ENCODE measurements around the gene MUC7.
"Not testable (repeated sequence)": the region's sequence is repeated elsewhere in the genome, so short reads cannot be mapped to it uniquely, and the experiment has no call there.

The MUC7 gene

GRCh38 chr4:70471897-70472296 is at the start of gene MUC7:
MUC7 (plus strand) TSS chr4:70472197; CDS start chr4:70474022, 1,825 bp downstream.
- DNase-seq (ENCODE audit: low read depth, low spot score), result no peak

GRCh38 chr4:70425306-70425705 is 46.7 kb upstream of the MUC7 start:
- no peak for DNase-seq (ENCODE audit: low read depth, low spot score)

- no peak for DNase-seq (ENCODE audit: low read depth, low spot score)
These were observed 45.2 kb upstream of the MUC7 start for GRCh38 chr4:70426789-70427188.

- DNase-seq (ENCODE audit: low read depth, low spot score), result no peak
These were observed 34.8 kb upstream of the MUC7 start for GRCh38 chr4:70437197-70437596.

- DNase-seq (ENCODE audit: low read depth, low spot score), result no peak
These were observed 29.5 kb upstream of the MUC7 start for GRCh38 chr4:70442474-70442873.

- no peak for DNase-seq (ENCODE audit: low read depth, low spot score)
These were observed 28.7 kb upstream of the MUC7 start for GRCh38 chr4:70443329-70443728.

GRCh38 chr4:70449220-70449619 is 22.8 kb upstream of the MUC7 start:
- DNase-seq (ENCODE audit: low read depth, low spot score), result no peak

GRCh38 chr4:70452946-70453345 is 19.1 kb upstream of the MUC7 start:
- no peak for DNase-seq (ENCODE audit: low read depth, low spot score)

GRCh38 chr4:70463335-70463734 is 8.7 kb upstream of the MUC7 start:
- no peak for DNase-seq (ENCODE audit: low read depth, low spot score)

GRCh38 chr4:70473679-70474078 is 1.7 kb downstream of the MUC7 start:
- DNase-seq (ENCODE audit: low read depth, low spot score), result no peak

- no peak for DNase-seq (ENCODE audit: low read depth, low spot score)
These were observed 16.8 kb downstream of the MUC7 start for GRCh38 chr4:70488748-70489147.

GRCh38 chr4:70496231-70496630 is 24.2 kb downstream of the MUC7 start:
- no peak for DNase-seq (ENCODE audit: low read depth, low spot score)

GRCh38 chr4:70501838-70502237 is 29.8 kb downstream of the MUC7 start:
- not testable (repeated sequence) for DNase-seq (ENCODE audit: low read depth, low spot score)

- no peak for DNase-seq (ENCODE audit: low read depth, low spot score)
These were observed 32.7 kb downstream of the MUC7 start for GRCh38 chr4:70504733-70505132.

GRCh38 chr4:70505151-70505748 is 33.3 kb downstream of the MUC7 start:
- no peak for DNase-seq (ENCODE audit: low read depth, low spot score)

- DNase-seq (ENCODE audit: low read depth, low spot score), result no peak
These were observed 36.8 kb downstream of the MUC7 start for GRCh38 chr4:70508801-70509200.

GRCh38 chr4:70511365-70511764 is 39.4 kb downstream of the MUC7 start:
- DNase-seq (ENCODE audit: low read depth, low spot score), result no peak

- no peak for DNase-seq (ENCODE audit: low read depth, low spot score)
These were observed 43.6 kb downstream of the MUC7 start for GRCh38 chr4:70515367-70516250.

- no peak for DNase-seq (ENCODE audit: low read depth, low spot score)
These were observed 46.3 kb downstream of the MUC7 start, which contains the start of gene AMTN for GRCh38 chr4:70518269-70518668. AMTN (plus strand) TSS chr4:70518569; CDS start chr4:70518778, 209 bp downstream.

- DNase-seq (ENCODE audit: low read depth, low spot score), result no peak
These were observed 46.7 kb downstream of the MUC7 start for GRCh38 chr4:70518716-70519115.

GRCh38 chr4:70522626-70523025 is 50.6 kb downstream of the MUC7 start:
- no peak for DNase-seq (ENCODE audit: low read depth, low spot score)

- no peak for DNase-seq (ENCODE audit: low read depth, low spot score)
These were observed 59.0 kb downstream of the MUC7 start for GRCh38 chr4:70530997-70531396.

GRCh38 chr4:70531981-70532380 is 60.0 kb downstream of the MUC7 start:
- DNase-seq (ENCODE audit: low read depth, low spot score), result no peak

All from smooth muscle cell of the brain vasculature (primary cell).